NCI-H774 (cell line): ENCODE data around the gene SECISBP2L.
A peak's percentile ranks its signal among the peaks of the same experiment; 100 is the strongest.
"Not testable (repeated sequence)": the region's sequence is repeated elsewhere in the genome, so short reads cannot be mapped to it uniquely, and the experiment has no call there.

Experiments
- DNase-seq: peaks from one replicate; lab custom pipeline; 2025; lab: John Stamatoyannopoulos, UW

The SECISBP2L gene

DNA sequence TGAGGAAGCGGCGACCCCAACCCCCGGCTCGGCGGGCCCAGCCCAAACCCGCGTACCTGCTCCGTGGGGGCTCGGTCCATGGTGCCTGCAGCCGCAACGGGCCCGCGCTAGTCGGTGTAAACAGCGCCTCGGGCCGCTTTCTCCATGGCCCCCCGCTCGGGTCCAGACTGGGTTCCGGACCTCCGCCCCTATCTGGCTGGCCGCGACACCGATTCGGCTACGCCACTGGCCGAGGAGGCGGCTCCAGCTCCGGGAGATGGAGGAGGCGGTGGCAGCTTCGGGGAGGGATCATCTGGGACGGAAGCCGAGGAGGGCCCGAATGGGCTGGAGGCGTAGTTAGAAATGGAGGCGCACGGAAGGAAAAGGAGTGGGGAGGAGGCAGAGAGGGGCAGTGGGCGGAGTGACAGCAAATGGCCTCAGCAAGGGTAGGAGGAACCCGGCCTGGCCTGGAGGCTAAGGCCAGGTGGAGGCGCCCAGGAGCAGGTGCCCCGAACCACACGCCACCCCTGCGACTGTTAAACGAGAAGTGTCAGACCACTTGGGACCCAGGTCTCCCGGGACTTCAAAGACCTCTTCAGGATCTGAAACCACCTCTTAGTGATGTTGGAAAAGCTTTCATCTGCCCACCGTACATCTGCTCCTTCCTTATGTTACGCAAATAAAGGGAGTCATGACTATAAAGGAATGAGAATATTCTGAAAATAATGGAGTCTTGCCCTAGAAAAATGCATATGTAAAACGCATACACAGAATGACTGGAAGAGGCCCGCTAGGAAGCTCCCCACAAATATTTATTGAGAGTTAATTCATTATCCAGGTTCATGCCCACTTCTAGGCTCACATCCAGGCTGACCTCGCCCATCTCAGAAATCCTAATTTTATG is at the start of gene SECISBP2L:
SECISBP2L (minus strand) TSS at position 227 of the 883 bp plus-strand sequence; CDS start at position 80, 147 bp downstream.
- peak; percentile 92 for DNase-seq

- DNase-seq: no peak
Measured at GRCh38 chr15:49094923-49095322, 48.7 kb upstream of the SECISBP2L start.

- no peak for DNase-seq
Measured at GRCh38 chr15:49093252-49094105, 47.2 kb upstream of the SECISBP2L start.

- DNase-seq: no peak
Measured at GRCh38 chr15:49088996-49089395, 42.8 kb upstream of the SECISBP2L start.

- DNase-seq: no peak
Measured at GRCh38 chr15:49085696-49086459, 39.6 kb upstream of the SECISBP2L start.

DNA sequence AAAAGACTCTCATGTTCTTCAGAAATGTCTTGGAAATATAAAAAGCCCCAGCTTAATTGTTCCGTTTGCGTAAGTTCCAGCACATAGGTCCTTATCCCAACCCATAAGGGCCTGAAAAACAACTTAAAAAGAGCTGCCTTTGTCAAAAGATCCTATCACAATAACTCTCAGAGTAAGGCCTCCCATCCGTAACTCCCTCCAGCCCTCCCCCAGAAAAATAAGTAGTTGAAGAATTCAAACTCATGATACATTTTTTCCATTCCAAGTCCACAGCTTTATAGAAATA is 38.0 kb upstream of the SECISBP2L start:
- no peak for DNase-seq

- DNase-seq: no peak
Measured at GRCh38 chr15:49083401-49084284, 37.4 kb upstream of the SECISBP2L start.

- no peak for DNase-seq
Measured at GRCh38 chr15:49082960-49083359, 36.7 kb upstream of the SECISBP2L start.

DNA sequence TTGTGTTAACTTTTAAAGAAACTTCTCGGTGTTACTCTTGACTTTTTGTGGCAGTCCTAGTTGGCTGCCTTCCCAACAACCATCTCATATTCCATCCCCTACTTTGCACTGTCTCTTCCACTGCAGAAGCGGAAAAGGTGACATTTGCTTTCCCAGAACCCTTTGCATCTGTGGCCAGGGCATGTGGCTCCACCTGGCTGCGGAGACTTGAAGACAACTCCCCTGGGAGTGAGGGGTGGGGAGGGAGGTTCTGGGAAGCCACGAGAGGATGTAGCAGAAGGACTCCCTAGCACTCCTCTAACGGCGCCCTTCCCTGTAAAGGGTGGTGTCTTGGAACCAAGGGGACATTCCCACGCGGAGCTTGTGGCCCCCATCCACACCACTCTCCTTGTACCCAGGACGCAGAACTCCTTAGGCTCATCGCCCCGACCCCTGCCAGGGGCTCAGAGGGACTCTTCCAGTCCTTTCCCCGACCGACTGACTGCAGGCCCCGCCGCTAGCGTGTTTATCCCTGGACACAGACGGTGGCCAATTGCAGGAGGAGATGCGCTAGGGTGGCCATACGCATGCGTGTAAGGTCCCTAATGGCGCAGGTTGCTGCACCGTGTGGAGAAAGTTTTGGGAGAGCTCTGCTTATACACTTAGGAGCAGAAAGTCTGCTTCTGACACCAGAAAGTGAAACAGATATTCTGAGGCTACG is 33.2 kb upstream of the SECISBP2L start:
- no peak for DNase-seq

GRCh38 chr15:49075881-49076280 is 29.6 kb upstream of the SECISBP2L start:
- no peak for DNase-seq

- not testable (repeated sequence) for DNase-seq
Measured at GRCh38 chr15:49074589-49075287, 28.5 kb upstream of the SECISBP2L start.

DNA sequence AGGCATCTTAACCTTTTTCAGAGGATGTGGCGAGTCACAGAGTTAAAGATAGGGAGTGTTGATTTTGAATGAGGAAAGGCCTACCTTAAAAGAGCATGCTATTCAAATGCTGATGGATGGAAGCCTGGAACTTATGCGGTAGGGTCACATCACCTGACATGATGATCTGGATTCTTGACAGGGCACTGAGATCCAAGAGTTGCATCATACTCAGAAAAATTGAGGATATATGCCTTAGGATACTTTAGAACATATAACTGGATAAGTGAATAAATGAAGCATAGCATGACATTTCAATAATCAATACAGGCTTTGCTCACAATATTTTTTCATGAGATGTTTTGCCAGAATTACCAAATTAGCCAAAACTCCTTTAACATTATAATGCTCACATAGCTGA is 20.1 kb upstream of the SECISBP2L start:
- DNase-seq: no peak

GRCh38 chr15:49064884-49065283 is 18.6 kb upstream of the SECISBP2L start:
- DNase-seq: no peak

DNA sequence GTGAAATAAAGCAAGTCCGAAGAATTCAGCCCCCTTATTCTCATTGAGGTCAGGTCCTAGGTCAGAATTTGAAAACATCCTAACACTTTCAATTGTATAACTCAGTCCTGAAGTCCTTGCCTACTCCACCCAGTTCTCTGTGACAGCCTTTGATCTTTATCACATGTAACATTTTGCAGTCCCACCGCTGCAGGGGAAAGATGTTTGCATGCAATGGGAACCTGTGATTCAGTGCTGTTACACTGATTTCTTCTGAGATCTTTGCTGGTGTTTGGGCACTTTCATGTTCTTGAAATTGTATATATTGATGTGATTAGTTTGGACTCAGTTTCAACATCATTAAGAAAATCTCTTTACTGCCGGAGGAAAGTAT is 18.0 kb upstream of the SECISBP2L start:
- no peak for DNase-seq

GRCh38 chr15:49063402-49064280 is 17.4 kb upstream of the SECISBP2L start:
- no peak for DNase-seq

DNA sequence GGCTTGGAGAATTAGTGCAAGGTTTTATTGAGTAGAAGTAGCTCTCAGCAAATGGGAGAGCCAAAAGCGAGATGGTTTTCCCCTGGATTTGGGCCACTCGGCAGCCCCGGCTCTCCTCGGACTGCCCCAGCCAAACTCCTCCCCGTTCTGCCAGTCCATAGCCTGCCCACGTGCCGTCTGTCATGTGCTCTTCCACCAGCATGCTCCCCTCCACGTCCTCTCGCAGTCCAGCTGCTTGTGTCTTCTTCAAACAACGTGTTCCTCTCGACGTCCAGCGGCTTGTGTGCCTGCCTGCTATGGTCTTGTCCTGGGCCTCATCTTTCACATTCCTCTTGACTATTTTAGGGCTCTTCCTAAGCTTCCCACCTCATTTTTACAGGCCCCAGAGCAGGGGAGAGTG is 16.7 kb upstream of the SECISBP2L start:
- no peak for DNase-seq

GRCh38 chr15:49060710-49061495 is 14.7 kb upstream of the SECISBP2L start:
- DNase-seq: no peak

- no peak for DNase-seq
Measured at GRCh38 chr15:49059491-49059890, 13.2 kb upstream of the SECISBP2L start.
